PC-3 (cell line): ENCODE measurements around the gene SERPINA6. TPM values are rescaled to one million over a fixed set of nuclear protein-coding genes. Genes with fewer than 3 reads are reported as not detected.

ENCODE experiments used
- ATAC-seq: fragments of 200-7000 bp; cut with Tn5 transposase; 2 replicates; pipeline ENCODE4 v1.9.1; 2020; ENCODE audit warnings: mild to moderate bottlenecking, moderate library complexity
- BruUV-seq: library from RNA; stranded (reverse); fragments of 400-500 nt; replicated peaks from 2 replicates; lab custom pipeline; 2021; lab: Mats Ljungman, UMichigan
- CTCF ChIA-PET: fragments of 300-600 bp; sonication (Branson Sonifier 250); formaldehyde crosslinking; loops from one replicate; lab custom pipeline; 2022; ENCODE audit warnings: antibody characterized with exemption; lab: Charles Lee
- POLR2A ChIA-PET: fragments of 300-600 bp; sonication (Branson Sonifier 250); formaldehyde crosslinking; loops from one replicate; lab custom pipeline; 2022; ENCODE audit warnings: antibody characterized with exemption; ENCODE audit not compliant: unreplicated experiment; lab: Charles Lee
- DNase-seq: peaks from one replicate; pipeline ENCODE4 v3.0.0-alpha.2; 2015
- H2AFZ ChIP-seq: fragments of 300-600 bp; sonication (generic); 2 replicates; pipeline ENCODE4 v1.6.0; 2016; ENCODE audit warnings: antibody characterized with exemption, low read length
- H3F3A ChIP-seq: fragments of 300-600 bp; sonication (generic); one replicate; pipeline ENCODE4 v1.6.0; 2017; ENCODE audit warnings: antibody characterized with exemption, low read length, control low read depth, mild to moderate bottlenecking; ENCODE audit not compliant: unreplicated experiment
- H3K27ac ChIP-seq: fragments of 300-600 bp; sonication (generic); 2 replicates; pipeline ENCODE4 v1.5.1; 2016; ENCODE audit warnings: mild to moderate bottlenecking, low read length
- H3K27me3 ChIP-seq: fragments of 300-600 bp; sonication (generic); 2 replicates; pipeline ENCODE4 v1.6.1; 2016; ENCODE audit warnings: low read length, mixed read lengths
- H3K36me3 ChIP-seq: fragments of 300-600 bp; sonication (generic); 2 replicates; pipeline ENCODE4 v1.6.1; 2016; ENCODE audit warnings: low read depth, mixed run types, low read length, mixed read lengths
- H3K4me1 ChIP-seq: fragments of 300-600 bp; sonication (generic); 2 replicates; pipeline ENCODE4 v1.5.1; 2016; ENCODE audit warnings: low read length; ENCODE audit not compliant: insufficient read depth
- H3K4me2 ChIP-seq: fragments of 300-600 bp; sonication (generic); 2 replicates; pipeline ENCODE4 v1.6.0; 2016; ENCODE audit warnings: low read length
- H3K4me3 ChIP-seq: fragments of 300-600 bp; sonication (generic); 2 replicates; pipeline ENCODE4 v1.5.1; 2016; ENCODE audit warnings: mild to moderate bottlenecking, low read length, mixed read lengths
- H3K79me2 ChIP-seq: fragments of 300-600 bp; sonication (generic); 2 replicates; pipeline ENCODE4 v1.6.1; 2017; ENCODE audit warnings: low read length, mixed read lengths
- H3K9ac ChIP-seq: fragments of 300-600 bp; sonication (generic); 2 replicates; pipeline ENCODE4 v1.6.0; 2016; ENCODE audit warnings: mild to moderate bottlenecking, low read length
- H3K9me2 ChIP-seq: fragments of 300-600 bp; sonication (generic); replicated peaks from 2 replicates; pipeline ENCODE4 v1.6.1; 2016; ENCODE audit warnings: mixed run types, low read length, mixed read lengths
- H3K9me3 ChIP-seq: fragments of 300-600 bp; sonication (generic); 2 replicates; pipeline ENCODE4 v1.6.1; 2016; ENCODE audit warnings: low read length, mixed read lengths
- H4K20me1 ChIP-seq: fragments of 300-600 bp; sonication (generic); 2 replicates; pipeline ENCODE4 v1.6.1; 2016; ENCODE audit warnings: low read length, mixed read lengths
- EZH2 ChIP-seq: fragments of 300-600 bp; sonication (generic); IDR thresholded peaks from one replicate; pipeline ENCODE4 v1.6.1; 2017; ENCODE audit warnings: antibody characterized with exemption, mild to moderate bottlenecking, low read length; ENCODE audit not compliant: unreplicated experiment
- EZH2phosphoT487 ChIP-seq: fragments of 300-600 bp; sonication (generic); IDR thresholded peaks from 2 replicates; pipeline ENCODE4 v1.6.1; 2018; ENCODE audit warnings: mild to moderate bottlenecking, antibody characterized with exemption, low read length, borderline replicate concordance
- intact Hi-C: fragments of 100-400 bp; cut with micrococcal nuclease; formaldehyde crosslinking; loops from 2 replicates; pipeline ENCODE4 v1.9.0; 2023
- total RNA-seq: library from RNA; depleted of rRNA; stranded (reverse); fragments of >200 nt; gene quantifications from 2 replicates; pipeline ENCODE4 v1.2.3, GENCODE V29; 2014
- TF ChIP-seq, protein P1 (sequence below): fragments of 300-600 bp; sonication (generic); conservative IDR thresholded peaks from 2 replicates; pipeline ENCODE4 v1.5.1; 2017; ENCODE audit warnings: antibody characterized with exemption, low read depth, mild to moderate bottlenecking, low read length

The SERPINA6 gene
- total RNA-seq, 1 experiment from 2014 or later: not detected

DNA sequence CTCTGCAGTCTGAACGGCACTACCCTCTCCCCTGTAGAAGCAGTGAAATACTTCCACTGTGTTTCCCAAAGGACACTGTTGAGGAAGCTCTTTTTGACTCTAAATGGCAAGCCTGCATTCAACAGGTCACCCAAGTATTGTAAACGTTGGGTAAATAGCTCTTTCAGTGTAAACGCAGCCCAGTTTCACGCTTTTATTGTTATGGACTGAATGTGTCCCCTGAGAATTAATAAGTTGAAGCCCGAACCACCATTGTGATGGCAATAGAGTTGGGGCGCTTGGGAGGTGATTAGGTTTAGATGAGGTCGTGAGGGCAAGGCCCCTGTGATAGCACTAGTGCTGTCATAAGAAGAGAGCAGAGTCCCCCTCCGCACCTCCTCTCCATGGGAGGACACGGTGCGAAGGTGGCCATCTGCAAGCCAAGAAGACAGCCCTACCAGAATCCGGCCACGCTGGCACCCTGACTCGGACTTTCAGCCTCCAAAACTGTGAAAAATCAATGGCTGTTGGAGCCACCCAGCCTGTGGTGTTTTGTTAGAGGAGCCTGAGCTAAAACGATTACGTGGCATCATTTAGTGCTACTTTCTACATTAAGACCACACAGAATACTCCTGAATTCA is 31.1 kb downstream of the SERPINA6 start:
- BruUV-seq: no TSS peak
- no peak overlapping the region for H3K27ac ChIP-seq
- ChIA-PET POLR2A (no interaction called here), CTCF (no interaction called here)
- ATAC-seq (no peak), DNase-seq (no peak)
- no peak overlapping the region for H3K9ac ChIP-seq
- no peaks in the 10 kb centered on the region for H3K9me3 ChIP-seq
- H3K27me3 ChIP-seq: 0 out of 2 replicates have a peak, but pooled peaks cover 16% of the 10 kb centered on the region
- H3K9me2 ChIP-seq: no peaks in the 10 kb centered on the region
- H4K20me1 ChIP-seq: no peaks in the 10 kb centered on the region
- H3K4me1 ChIP-seq: no peaks in the 10 kb centered on the region
- intact Hi-C loops: no loop called here
- H3K4me2 ChIP-seq: no peak overlapping the region
- H3K36me3 ChIP-seq: no peaks in the 10 kb centered on the region
- no peaks in the 10 kb centered on the region for H3K79me2 ChIP-seq
- H3K4me3 ChIP-seq: no peak overlapping the region
- H2AFZ ChIP-seq: no peak overlapping the region
- no peaks in the 10 kb centered on the region for H3F3A ChIP-seq
- no peak for TF ChIP-seq EZH2phosphoT487
- no peak for TF ChIP-seq EZH2
- TF ChIP-seq, protein P1, sequence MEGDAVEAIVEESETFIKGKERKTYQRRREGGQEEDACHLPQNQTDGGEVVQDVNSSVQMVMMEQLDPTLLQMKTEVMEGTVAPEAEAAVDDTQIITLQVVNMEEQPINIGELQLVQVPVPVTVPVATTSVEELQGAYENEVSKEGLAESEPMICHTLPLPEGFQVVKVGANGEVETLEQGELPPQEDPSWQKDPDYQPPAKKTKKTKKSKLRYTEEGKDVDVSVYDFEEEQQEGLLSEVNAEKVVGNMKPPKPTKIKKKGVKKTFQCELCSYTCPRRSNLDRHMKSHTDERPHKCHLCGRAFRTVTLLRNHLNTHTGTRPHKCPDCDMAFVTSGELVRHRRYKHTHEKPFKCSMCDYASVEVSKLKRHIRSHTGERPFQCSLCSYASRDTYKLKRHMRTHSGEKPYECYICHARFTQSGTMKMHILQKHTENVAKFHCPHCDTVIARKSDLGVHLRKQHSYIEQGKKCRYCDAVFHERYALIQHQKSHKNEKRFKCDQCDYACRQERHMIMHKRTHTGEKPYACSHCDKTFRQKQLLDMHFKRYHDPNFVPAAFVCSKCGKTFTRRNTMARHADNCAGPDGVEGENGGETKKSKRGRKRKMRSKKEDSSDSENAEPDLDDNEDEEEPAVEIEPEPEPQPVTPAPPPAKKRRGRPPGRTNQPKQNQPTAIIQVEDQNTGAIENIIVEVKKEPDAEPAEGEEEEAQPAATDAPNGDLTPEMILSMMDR: no peak

DNA sequence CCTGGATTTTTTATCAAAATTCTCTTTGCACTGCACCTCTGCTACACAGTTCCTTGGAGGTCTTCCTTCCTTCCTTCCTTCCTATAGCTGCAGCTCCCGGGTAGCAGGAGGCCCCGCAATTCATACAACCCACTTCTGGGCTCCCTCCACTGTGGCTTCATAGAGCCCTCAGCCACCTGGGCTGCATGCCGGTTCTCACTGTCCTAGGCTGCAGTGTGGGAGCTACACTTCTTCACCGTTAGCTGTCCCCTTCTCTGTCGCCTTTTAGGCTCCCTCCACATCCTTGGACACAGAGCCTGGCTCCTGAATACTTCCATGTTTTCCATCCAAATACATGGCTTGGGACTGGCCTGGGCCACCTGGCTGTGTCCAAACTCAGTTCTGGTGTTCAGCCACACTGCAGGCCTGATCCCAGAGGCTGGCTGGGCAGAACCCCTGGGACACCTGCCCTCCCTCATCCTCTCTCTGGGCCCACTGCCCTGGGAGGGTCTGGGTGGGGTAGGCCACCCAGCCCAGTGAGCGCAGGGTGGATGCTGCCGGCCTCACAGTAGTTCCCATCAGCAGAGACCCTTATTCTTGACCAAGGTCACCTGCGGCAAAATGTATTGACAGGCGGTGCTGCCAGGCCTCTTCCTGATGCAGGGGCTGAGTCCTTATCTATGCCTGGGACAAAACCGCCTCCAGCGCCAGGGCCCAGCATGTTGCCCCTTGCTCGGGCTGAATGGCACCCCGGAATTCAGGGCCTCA is 31.8 kb downstream of the SERPINA6 start:
- BruUV-seq: no TSS peak
- H3K27ac ChIP-seq: no peak overlapping the region
- no peak overlapping the region for H2AFZ ChIP-seq
- no peaks in the 10 kb centered on the region for H3K79me2 ChIP-seq
- intact Hi-C loops: no loop called here
- no peaks in the 10 kb centered on the region for H3K9me3 ChIP-seq
- H3F3A ChIP-seq: no peaks in the 10 kb centered on the region
- 0 out of 2 replicates have a peak, but pooled peaks cover 16% of the 10 kb centered on the region for H3K27me3 ChIP-seq
- DNase-seq (no peak), ATAC-seq (no peak)
- no peak overlapping the region for H3K9ac ChIP-seq
- TF ChIP-seq EZH2phosphoT487 (no peak), EZH2 (no peak)
- TF ChIP-seq, protein P1: no peak
- H4K20me1 ChIP-seq: no peaks in the 10 kb centered on the region
- no peaks in the 10 kb centered on the region for H3K4me1 ChIP-seq
- H3K4me3 ChIP-seq: no peak overlapping the region
- H3K4me2 ChIP-seq: no peak overlapping the region
- no peaks in the 10 kb centered on the region for H3K36me3 ChIP-seq
- POLR2A ChIA-PET: no interaction called here
- CTCF ChIA-PET: no interaction called here
- no peaks in the 10 kb centered on the region for H3K9me2 ChIP-seq

DNA sequence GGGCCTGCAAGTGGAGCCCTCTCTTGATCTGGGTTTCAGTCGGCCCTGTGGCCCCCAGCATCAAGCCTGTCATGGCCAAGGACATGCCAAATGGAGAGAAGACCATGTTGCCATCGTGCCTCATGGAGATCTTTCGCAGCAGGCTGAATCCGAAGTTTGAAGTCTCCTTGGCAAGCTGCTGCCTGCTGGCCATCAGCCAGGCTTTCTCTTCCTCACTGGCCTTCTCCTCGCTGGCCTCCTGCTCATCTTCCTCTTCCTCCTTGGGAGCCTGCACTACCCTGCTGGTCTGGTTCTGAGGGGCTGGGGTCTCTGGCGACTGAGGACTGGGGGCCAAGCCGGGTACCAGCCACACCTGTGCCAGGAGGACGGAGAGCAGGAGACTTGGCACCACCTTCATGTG is 32.9 kb downstream of the SERPINA6 start:
- ChIA-PET CTCF (no interaction called here), POLR2A (no interaction called here)
- Histone ChIP-seq H3K4me1 (no peaks in the 10 kb centered on the region), H3K9me3 (no peaks in the 10 kb centered on the region), H3F3A (no peaks in the 10 kb centered on the region), H3K9ac (no peak overlapping the region), H3K4me3 (no peak overlapping the region), H3K27me3 (0 out of 2 replicates have a peak, but pooled peaks cover 21% of the 10 kb centered on the region), H2AFZ (no peak overlapping the region), H3K4me2 (no peak overlapping the region), H3K79me2 (no peaks in the 10 kb centered on the region), H4K20me1 (no peaks in the 10 kb centered on the region), H3K27ac (no peak overlapping the region), H3K9me2 (no peaks in the 10 kb centered on the region), H3K36me3 (no peaks in the 10 kb centered on the region)
- DNase-seq (no peak), ATAC-seq (no peak)
- BruUV-seq: no TSS peak
- intact Hi-C loops: no loop called here
- TF ChIP-seq EZH2 (no peak), EZH2phosphoT487 (no peak)
- TF ChIP-seq, protein P1: no peak
